Measurements from ENCODE around the gene BICD1.

BICD1 gene

DNA sequence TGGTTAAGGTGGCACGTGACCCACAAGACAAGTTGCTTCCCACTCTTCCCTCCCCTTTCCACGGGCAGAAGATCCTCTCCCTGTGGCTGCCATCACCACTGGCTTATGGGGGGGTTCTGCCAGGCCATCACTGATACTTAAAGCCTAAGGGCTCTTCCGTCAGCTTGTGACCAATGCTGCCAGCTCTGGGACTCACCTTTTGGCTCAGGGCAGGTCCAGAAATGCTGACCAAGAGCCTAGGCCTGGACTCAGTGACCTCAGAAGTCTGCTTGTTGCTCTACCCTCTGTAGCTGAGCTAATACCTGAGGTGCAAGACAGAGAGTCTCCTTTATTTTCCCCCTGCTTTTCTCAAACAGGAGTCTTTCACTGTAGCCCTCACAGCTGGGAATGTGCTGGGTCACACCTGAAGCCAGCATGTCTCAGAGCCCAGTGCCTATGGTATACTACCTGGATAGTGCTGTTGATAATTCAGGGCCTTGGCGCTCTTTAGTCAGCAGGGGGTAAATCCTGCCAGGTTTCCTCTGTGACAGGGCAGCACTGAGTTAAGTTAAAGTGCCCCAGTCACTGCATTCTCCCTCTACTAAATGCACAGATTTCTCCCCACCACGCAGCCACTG lies 312.4 kb downstream of the BICD1 start:
- DNase-seq: no peak

DNA sequence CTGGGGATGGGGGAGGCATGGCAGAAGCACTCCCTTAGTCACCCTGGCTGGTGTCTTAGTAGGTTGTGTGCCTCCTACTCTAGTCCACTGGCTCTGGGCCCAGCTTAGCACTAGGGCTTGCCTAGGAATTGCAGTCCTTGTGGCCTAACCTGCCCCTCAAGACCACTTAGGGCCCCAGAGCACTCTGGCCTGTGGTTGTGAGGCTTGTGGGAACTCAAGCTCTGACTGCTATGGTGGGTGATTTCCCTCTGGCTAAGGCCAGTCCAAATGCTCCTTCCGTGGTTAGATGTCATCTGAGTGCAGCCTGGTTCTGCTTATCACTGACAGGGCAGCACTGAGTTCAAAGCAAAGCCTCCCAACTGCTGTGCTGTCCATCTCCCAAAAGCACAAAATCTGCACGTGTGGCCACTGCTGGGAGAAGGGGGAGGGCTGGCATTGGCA lies 312.9 kb downstream of the BICD1 start:
- no peak for DNase-seq

DNA sequence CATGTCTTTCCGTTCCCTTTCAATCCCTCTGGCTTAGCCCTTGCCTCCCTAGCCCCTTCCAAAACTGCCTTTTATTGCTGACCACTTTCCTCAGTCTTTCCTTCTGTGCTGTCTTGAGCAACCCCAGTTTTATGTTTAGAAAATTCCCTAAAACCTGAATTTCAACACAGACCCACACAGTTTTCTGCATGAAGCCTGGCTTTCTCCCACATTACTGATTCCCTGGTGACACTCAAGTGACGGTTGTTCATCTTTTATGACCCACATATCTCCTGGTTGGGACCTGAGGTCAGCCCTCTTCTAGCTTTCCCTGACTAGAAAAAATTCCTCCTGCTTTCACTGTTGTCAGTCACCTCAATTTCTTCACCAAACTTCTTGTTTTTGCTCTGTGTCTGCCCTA lies 313.7 kb downstream of the BICD1 start:
- DNase-seq: no peak

DNA sequence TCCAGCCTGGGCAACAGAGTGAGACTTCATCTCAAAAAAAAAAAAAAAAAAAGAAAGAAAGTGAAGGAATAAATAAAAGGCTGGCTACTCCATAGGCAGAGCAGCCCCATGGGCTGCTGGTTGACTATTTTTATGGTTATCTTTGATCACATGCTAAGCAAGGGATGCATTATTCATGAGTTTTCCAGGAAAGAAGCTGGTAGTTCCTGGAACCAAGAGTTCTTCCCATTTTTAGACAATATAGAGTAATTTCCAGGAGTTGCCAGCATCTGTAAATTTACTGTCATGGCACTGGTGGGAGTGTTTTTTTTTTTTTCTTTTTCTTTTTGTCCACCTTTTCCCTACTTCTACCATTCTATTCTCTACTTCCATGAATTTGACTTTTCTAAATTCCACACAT lies 316.9 kb downstream of the BICD1 start:
- no peak for DNase-seq

DNA sequence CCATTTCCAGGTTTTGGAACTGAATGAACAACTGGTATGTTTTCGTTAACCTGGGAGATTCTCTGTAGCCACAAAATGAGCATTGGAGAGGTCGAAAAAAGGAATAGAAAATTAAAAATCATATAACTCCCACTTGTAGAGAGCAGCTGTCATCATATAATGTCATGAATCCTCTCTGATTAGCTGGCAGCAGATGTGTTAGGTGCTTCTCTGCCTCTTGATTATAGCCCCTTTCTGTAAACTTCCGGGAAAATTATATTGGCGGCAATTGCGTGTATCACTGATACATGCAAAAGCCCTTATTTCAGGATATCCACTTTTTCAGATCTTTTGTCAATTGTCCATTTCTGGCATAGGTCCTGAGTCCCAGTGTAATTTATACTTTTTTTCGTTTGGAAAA lies 324.4 kb downstream of the BICD1 start:
- DNase-seq: no peak

Data from CD4-positive, alpha-beta T cell treated with Interleukin-6 for 4 hours (primary cell).